GM12874 (cell line): ENCODE results near the gene SSNA1.

Source experiments
- CTCF ChIP-seq: IDR thresholded peaks from 2 replicates; pipeline ENCODE4 v1.5.1; 2011; ENCODE audit warnings: low read depth, mild to moderate bottlenecking, control low read depth, low read length, moderate library complexity; ENCODE audit not compliant: insufficient read depth

Gene SSNA1

DNA sequence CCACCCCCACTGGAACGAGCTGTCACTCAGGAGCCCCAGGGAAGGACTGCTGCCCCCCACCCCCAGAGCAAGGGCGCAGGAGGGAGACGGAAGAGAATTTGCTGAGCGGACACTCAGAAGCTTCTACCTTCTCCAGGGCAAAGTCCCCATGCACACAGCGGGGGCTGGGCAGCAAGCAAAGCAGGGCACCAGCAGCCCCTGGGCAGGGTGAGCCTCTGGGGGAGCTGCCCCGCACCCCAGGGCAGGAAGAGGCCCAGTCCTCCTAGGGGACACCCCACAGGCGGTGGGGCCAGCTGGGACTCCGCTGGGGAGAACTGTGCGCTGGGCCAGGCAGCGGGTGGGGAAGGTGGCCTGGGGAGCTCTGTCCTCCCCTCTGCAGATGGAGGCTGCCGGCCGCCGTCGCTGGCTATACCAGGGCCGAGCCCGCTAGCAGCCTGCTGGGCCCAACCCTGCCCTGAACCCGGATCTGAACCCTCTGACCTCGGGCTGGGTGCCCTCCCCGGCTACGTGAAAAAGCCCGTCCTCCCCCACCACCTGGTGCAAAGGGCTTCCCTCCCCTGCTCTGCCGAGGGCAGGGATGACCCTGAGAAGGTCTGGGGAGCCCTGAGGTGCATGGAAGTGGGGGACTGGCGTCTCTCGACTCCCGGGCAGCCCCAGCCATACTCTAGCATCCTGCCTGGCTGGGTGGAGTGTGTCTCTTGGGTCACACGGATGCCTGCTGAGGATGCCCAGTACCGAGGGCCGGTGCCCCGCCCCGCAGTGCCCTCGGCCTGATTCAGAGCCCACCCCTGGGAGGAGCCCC is 41.6 kb downstream of the SSNA1 start:
- no peak for TF ChIP-seq CTCF

DNA sequence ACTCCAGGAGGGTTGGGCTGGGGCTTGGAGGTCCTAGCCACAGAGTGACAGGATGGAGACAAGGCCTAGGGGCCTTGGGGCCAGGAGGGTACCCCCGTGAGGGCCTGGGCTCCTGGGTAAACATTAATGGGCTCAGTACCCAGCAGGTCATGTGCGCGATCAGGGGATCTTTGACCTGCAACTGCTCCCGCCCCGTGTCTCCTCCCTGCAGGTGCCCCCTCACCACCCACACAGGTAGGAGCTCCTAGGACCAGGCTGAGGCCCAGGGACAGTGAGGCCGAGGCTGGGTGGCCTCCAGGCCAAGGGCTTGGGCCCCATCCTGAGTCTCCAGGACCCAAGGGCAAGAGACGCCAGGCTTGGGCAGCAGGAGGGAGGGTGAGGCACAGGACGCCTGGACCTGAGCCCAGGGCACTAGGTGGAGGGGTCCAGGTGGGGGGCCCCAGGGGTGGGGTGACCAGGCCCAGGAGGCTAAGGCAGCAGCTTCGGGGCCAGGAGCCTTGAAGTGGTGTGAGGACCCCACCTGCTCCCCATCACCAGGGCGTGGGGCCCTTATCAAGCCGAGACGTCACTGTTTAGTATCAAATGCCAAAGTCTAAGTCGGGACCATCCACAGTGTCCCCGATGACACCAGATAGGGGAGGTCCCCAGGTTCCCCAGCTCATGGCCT is 42.4 kb downstream of the SSNA1 start, which contains the start of gene SLC34A3:
Gene SLC34A3, plus strand, starts transcription at position 197 of the 667 bp plus-strand sequence. CDS start 802 bp downstream, outside the sequence.
- TF ChIP-seq CTCF, result no peak

GRCh38 chr9:137231372-137232039 is 43.0 kb downstream of the SSNA1 start:
- no peak for TF ChIP-seq CTCF

- TF ChIP-seq CTCF, result no peak
Observed at GRCh38 chr9:137232101-137232500, 43.6 kb downstream of the SSNA1 start.

GRCh38 chr9:137232510-137232909 is 44.0 kb downstream of the SSNA1 start:
- no peak for TF ChIP-seq CTCF

DNA sequence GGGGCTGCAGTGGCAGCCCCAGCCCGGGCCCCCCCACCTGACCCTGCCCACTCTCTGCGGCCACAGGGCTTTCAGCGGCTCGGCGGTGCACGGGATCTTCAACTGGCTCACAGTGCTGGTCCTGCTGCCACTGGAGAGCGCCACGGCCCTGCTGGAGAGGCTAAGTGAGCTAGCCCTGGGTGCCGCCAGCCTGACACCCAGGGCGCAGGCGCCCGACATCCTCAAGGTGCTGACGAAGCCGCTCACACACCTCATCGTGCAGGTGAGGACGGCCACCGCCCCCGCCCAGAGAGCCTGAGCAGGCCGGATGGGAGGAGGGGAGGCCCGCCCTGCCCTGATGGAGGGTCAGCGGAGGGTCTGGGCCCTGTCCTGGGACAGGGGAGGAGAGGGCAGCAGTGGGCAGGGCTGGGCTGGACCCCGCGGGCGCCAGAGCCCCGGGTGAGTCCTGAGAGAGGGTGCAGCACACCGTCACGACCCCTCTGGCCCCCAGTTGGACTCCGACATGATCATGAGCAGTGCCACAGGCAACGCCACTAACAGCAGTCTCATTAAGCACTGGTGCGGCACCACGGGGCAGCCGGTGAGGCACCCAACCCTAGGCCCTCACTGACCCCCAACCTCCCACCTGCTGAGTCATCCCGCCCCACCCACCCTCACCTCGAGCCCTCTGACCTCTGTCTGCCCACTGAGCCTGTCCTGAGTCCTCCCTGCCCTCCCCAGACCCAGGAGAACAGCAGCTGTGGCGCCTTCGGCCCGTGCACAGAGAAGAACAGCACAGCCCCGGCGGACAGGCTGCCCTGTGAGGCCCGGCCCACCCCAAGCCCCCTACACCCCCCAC is 44.9 kb downstream of the SSNA1 start:
- TF ChIP-seq CTCF, result no peak
